Activated T-cell treated with anti-CD3 and anti-CD28 coated beads, Interleukin-2, amount 50 U/mL, for 72 hours (primary cell): ENCODE data around the gene CHL1. TPM values are rescaled to one million over a fixed set of nuclear protein-coding genes. Genes with fewer than 3 reads are reported as not detected.

Experiments
- ATAC-seq, 2 donors: fragments of 150-1000 bp; cut with Tn5 transposase; replicated peaks in 1 of 2; 2 replicates each; pipeline ENCODE4 v1.10.0; 2021; ENCODE audit warnings: moderate library complexity in 2 of 2, mild to moderate bottlenecking in 1 of 2
- DNase-seq, 2 donors: peaks; one replicate each; pipeline ENCODE4 v3.0.0; 2021 to 2022; ENCODE audit warnings: mixed read lengths in 1 of 2
- H3K27ac Mint-ChIP-seq: one replicate; pipeline ENCODE4 v1.8.0; 2022; ENCODE audit warnings: mild to moderate bottlenecking, moderate library complexity, mixed read lengths
- H3K27me3 Mint-ChIP-seq: one replicate; pipeline ENCODE4 v1.8.0; 2022; ENCODE audit warnings: low read depth, mixed read lengths
- H3K36me3 Mint-ChIP-seq, 2 donors: one replicate each; pipeline ENCODE4 v1.8.0; 2022; ENCODE audit warnings: mixed read lengths in 2 of 2, mild to moderate bottlenecking in 1 of 2; ENCODE audit not compliant: insufficient read depth in 2 of 2
- H3K4me1 Mint-ChIP-seq: one replicate; pipeline ENCODE4 v1.8.0; 2022; ENCODE audit warnings: low read depth, mixed read lengths
- H3K4me3 Mint-ChIP-seq, 2 donors: one replicate each; pipeline ENCODE4 v1.8.0; 2022; ENCODE audit warnings: mild to moderate bottlenecking in 2 of 2, mixed read lengths in 2 of 2, moderate library complexity in 2 of 2
- H3K9me3 Mint-ChIP-seq, 2 donors: one replicate each; pipeline ENCODE4 v1.8.0; 2022; ENCODE audit warnings: mixed read lengths in 2 of 2
- total RNA-seq, 2 donors: library from RNA; stranded (reverse); gene quantifications; one replicate each; pipeline ENCODE4 v1.2.3, GENCODE V29; 2022

The CHL1 gene, protein sequence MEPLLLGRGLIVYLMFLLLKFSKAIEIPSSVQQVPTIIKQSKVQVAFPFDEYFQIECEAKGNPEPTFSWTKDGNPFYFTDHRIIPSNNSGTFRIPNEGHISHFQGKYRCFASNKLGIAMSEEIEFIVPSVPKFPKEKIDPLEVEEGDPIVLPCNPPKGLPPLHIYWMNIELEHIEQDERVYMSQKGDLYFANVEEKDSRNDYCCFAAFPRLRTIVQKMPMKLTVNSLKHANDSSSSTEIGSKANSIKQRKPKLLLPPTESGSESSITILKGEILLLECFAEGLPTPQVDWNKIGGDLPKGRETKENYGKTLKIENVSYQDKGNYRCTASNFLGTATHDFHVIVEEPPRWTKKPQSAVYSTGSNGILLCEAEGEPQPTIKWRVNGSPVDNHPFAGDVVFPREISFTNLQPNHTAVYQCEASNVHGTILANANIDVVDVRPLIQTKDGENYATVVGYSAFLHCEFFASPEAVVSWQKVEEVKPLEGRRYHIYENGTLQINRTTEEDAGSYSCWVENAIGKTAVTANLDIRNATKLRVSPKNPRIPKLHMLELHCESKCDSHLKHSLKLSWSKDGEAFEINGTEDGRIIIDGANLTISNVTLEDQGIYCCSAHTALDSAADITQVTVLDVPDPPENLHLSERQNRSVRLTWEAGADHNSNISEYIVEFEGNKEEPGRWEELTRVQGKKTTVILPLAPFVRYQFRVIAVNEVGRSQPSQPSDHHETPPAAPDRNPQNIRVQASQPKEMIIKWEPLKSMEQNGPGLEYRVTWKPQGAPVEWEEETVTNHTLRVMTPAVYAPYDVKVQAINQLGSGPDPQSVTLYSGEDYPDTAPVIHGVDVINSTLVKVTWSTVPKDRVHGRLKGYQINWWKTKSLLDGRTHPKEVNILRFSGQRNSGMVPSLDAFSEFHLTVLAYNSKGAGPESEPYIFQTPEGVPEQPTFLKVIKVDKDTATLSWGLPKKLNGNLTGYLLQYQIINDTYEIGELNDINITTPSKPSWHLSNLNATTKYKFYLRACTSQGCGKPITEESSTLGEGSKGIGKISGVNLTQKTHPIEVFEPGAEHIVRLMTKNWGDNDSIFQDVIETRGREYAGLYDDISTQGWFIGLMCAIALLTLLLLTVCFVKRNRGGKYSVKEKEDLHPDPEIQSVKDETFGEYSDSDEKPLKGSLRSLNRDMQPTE (N-terminal part only)
- total RNA-seq, result not detected

GRCh38 chr3:196311-197148 is at the start of gene CHL1:
Gene CHL1, plus strand, starts transcription at chr3:196763. Its CDS starts 123,014 bp downstream, at chr3:319777.
- DNase-seq (no peak), ATAC-seq (no peak)
- Mint-ChIP-seq H3K9me3 (peaks cover 2 to 3% of the 10 kb centered on the region in 2 donors), H3K27me3 (peaks cover 17% of the 10 kb centered on the region), H3K27ac (no peak within 1 kb of the TSS), H3K4me3 (peak within 1 kb of the TSS; percentile 31 to 36), H3K36me3 (peaks cover 3 to 6% of the 10 kb centered on the region in 2 donors), H3K4me1 (no peaks in the 10 kb centered on the region)

- H3K9me3 Mint-ChIP-seq, result peaks cover 2 to 4% of the 10 kb centered on the region in 2 donors
- DNase-seq (no peak), ATAC-seq (no peak)
- H3K36me3 Mint-ChIP-seq, result no peaks in the 10 kb centered on the region
- H3K4me3 Mint-ChIP-seq, result no peak overlapping the region
- H3K27ac Mint-ChIP-seq, result no peak overlapping the region
- H3K27me3 Mint-ChIP-seq, result no peaks in the 10 kb centered on the region
- no peaks in the 10 kb centered on the region for H3K4me1 Mint-ChIP-seq
Observed at GRCh38 chr3:151614-152189, 44.9 kb upstream of the CHL1 start.

DNA sequence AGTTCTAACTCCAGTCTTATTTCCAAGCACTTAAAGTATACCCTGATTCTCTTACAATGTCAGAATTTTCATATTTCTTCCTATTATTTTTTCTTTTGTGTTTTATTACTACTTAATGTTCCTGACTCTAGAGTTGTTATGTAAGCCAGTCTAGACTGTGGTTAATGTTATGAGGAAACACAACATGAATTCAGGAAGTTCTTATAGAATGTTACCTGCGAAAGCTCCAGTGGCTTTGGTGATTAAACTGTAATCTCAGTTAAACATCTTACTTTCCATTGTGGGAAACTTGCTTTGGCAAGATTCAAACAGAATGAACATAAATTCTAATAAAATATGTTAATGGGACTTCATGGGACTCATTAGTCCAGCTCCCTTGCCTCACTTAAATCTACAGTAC is 36.6 kb upstream of the CHL1 start:
- DNase-seq, result no peak
- H3K9me3 Mint-ChIP-seq, result peaks cover 2 to 4% of the 10 kb centered on the region in 2 donors
- ATAC-seq, result no peak
- H3K4me3 Mint-ChIP-seq, result no peak overlapping the region
- H3K27ac Mint-ChIP-seq, result no peak overlapping the region
- H3K4me1 Mint-ChIP-seq, result no peaks in the 10 kb centered on the region
- no peaks in the 10 kb centered on the region for H3K36me3 Mint-ChIP-seq
- H3K27me3 Mint-ChIP-seq, result no peaks in the 10 kb centered on the region

DNA sequence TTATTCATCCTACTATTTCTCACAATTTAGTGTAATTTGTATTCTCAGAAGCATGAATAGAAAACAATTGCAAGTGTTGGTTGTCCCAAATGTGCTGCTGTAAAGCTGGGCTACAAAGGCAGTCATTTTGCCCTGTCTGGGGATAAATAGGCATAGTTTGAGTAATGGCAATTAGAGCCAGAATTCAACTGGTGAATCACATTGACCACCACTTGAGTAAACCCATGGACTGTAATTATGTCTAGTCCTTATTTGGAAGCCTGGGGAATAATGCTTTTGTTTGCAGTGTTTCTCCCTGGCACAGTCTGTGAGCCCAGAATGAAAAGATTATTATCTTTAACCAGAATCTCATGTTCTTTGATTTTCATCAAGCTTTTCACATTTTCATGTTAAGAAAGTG is 30.5 kb upstream of the CHL1 start:
- H3K4me1 Mint-ChIP-seq, result no peaks in the 10 kb centered on the region
- no peak for ATAC-seq
- H3K27ac Mint-ChIP-seq, result no peak overlapping the region
- H3K27me3 Mint-ChIP-seq, result no peaks in the 10 kb centered on the region
- no peak for DNase-seq
- no peak overlapping the region for H3K4me3 Mint-ChIP-seq
- peaks cover 2 to 4% of the 10 kb centered on the region in 2 donors for H3K9me3 Mint-ChIP-seq
- H3K36me3 Mint-ChIP-seq, result no peaks in the 10 kb centered on the region

- ATAC-seq (no peak), DNase-seq (no peak)
- Mint-ChIP-seq H3K36me3 (no peaks in the 10 kb centered on the region), H3K4me1 (no peaks in the 10 kb centered on the region), H3K9me3 (peaks cover 2 to 4% of the 10 kb centered on the region in 2 donors), H3K4me3 (no peak overlapping the region), H3K27ac (no peak overlapping the region), H3K27me3 (no peaks in the 10 kb centered on the region)
Observed at GRCh38 chr3:166799-167198, 29.8 kb upstream of the CHL1 start.

DNA sequence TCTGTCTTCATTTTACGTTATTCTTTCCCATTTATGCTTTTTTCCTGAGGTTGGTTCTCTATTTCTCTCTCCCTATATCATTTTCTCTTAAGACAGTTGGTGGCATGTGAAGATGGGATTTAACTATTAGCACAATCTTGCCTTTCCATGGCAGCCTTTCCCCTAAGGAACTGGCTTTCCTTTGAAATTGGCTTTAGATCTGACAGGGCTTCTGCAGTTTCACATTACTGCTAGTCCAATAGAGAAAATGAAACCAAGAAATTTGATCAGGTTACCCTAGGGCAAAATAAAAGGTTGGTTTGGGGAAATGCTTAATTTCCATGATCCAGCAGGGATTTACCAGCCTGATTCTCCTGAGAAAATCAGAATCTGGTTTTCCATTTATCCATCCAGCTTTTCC is 22.7 kb upstream of the CHL1 start:
- Mint-ChIP-seq H3K4me1 (no peaks in the 10 kb centered on the region), H3K9me3 (no peaks in the 10 kb centered on the region), H3K27ac (no peak overlapping the region), H3K27me3 (no peaks in the 10 kb centered on the region), H3K36me3 (no peaks in the 10 kb centered on the region), H3K4me3 (no peak overlapping the region)
- ATAC-seq (no peak), DNase-seq (no peak)

DNA sequence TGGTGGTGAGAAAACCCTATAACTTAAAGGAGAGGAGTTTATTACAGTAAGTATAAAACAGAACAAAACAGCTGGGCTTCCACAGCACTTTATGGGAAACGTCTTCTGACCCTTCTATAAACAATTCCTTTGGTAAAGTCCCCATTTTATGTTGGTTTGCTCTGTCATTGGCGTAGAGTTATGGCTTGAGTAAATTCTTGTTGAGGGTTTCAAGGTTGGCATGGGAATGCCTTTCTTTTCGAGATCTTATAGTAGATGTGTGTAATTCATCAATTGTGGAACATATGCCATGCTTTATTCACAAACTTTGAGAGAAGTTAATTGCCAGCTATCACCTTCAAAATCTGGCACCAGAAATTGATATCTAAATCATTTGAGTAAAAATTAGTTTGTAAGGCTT is 11.6 kb upstream of the CHL1 start:
- ATAC-seq, result no peak
- H3K4me3 Mint-ChIP-seq, result no peak overlapping the region
- H3K4me1 Mint-ChIP-seq, result no peaks in the 10 kb centered on the region
- peaks cover 3 to 9% of the 10 kb centered on the region in 2 donors for H3K9me3 Mint-ChIP-seq
- no peak overlapping the region for H3K27ac Mint-ChIP-seq
- no peak for DNase-seq
- H3K27me3 Mint-ChIP-seq, result no peaks in the 10 kb centered on the region
- peaks cover 0 to 2% of the 10 kb centered on the region in 2 donors for H3K36me3 Mint-ChIP-seq

DNA sequence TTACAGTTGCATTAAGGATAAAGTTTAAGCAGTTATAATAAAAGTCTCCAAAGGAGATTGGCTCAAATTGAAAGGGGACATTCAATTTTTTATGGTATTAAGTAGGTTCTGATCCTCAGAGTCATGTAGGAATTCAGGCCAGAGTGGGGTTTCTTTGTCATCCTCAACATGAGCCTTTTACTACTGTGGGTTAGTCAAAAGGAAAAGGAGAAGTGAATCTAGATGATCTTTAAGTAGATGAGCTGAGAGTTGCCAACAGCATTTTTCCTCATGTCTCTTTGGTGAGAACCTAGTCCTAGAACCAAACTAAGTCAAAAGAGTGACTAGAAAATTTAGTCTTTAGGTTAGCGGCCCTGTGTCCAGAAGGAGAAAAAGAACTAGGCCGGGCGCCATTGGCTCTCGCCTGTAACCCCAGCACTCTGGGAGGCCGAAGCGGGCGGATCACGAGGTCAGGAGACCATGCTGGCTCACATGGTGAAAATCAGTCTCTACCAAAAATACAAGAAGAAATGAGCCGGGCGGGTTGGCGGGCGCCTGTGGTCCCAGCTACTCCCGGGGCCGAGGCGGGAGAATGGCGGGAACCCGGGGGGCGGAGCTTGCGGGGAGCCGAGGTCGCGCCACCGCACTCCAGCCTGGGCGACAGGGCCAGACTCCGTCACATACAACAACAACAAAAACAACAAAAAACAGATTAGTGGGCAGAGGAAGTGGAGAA is 4.2 kb upstream of the CHL1 start:
- Mint-ChIP-seq H3K4me1 (no peaks in the 10 kb centered on the region), H3K4me3 (no peak overlapping the region), H3K27ac (no peak overlapping the region), H3K36me3 (peaks cover 3 to 6% of the 10 kb centered on the region in 2 donors), H3K9me3 (peaks cover 3 to 4% of the 10 kb centered on the region in 2 donors), H3K27me3 (peaks cover 17% of the 10 kb centered on the region)
- ATAC-seq, result no peak
- no peak for DNase-seq

- no peak overlapping the region for H3K27ac Mint-ChIP-seq
- peaks cover 3 to 6% of the 10 kb centered on the region in 2 donors for H3K36me3 Mint-ChIP-seq
- ATAC-seq, result no peak
- H3K27me3 Mint-ChIP-seq, result peaks cover 17% of the 10 kb centered on the region
- H3K4me1 Mint-ChIP-seq, result no peaks in the 10 kb centered on the region
- DNase-seq, result no peak
- H3K9me3 Mint-ChIP-seq, result peaks cover 2 to 3% of the 10 kb centered on the region in 2 donors
- H3K4me3 Mint-ChIP-seq, result no peak overlapping the region
Observed at GRCh38 chr3:194001-194400, 2.6 kb upstream of the CHL1 start.

GRCh38 chr3:194421-194820 is 2.1 kb upstream of the CHL1 start:
- no peak for ATAC-seq
- DNase-seq, result no peak

GRCh38 chr3:195666-196065 is 897 bp upstream of the CHL1 start:
- Mint-ChIP-seq H3K4me3 (no peak overlapping the region), H3K27me3 (peaks cover 17% of the 10 kb centered on the region), H3K4me1 (no peaks in the 10 kb centered on the region), H3K9me3 (peaks cover 2 to 3% of the 10 kb centered on the region in 2 donors), H3K27ac (no peak overlapping the region), H3K36me3 (peaks cover 3 to 6% of the 10 kb centered on the region in 2 donors)
- ATAC-seq, result no peak
- no peak for DNase-seq

More at GRCh38 chr3:194421-194820, 2.1 kb upstream of the CHL1 start:
- Mint-ChIP-seq H3K36me3 (peaks cover 3 to 6% of the 10 kb centered on the region in 2 donors), H3K4me1 (no peaks in the 10 kb centered on the region), H3K9me3 (peaks cover 2 to 3% of the 10 kb centered on the region in 2 donors), H3K27ac (no peak overlapping the region), H3K4me3 (no peak overlapping the region), H3K27me3 (peaks cover 17% of the 10 kb centered on the region)
